Measurements from ENCODE around the gene VAV2.
A peak's percentile ranks its signal among the peaks of the same experiment; 100 is the strongest.

Gene VAV2

GRCh38 chr9:133981958-133982681 lies 10.0 kb downstream of the VAV2 start:
- no peaks in the 10 kb centered on the region for H3K36me3 Mint-ChIP-seq (ENCODE audit: low read depth)
- no peaks in the 10 kb centered on the region for H3K9me3 Mint-ChIP-seq
- H3K27ac Mint-ChIP-seq = no peak overlapping the region
- no peak for DNase-seq
- H3K27me3 Mint-ChIP-seq (ENCODE audit: low read depth, poor library complexity) = peaks cover 3% of the 10 kb centered on the region
- H3K4me1 Mint-ChIP-seq = peaks cover 79% of the 10 kb centered on the region
- H3K4me3 Mint-ChIP-seq = no peak overlapping the region
- no peak for TF ChIP-seq CTCF (IDR thresholded peaks at IDR 0.05)

- no peaks in the 10 kb centered on the region for H3K36me3 Mint-ChIP-seq (ENCODE audit: low read depth)
- no peak overlapping the region for H3K27ac Mint-ChIP-seq
- DNase-seq = no peak
- H3K4me1 Mint-ChIP-seq = peaks cover 76% of the 10 kb centered on the region
- TF ChIP-seq CTCF (IDR thresholded peaks at IDR 0.05) = no peak
- peaks cover 3% of the 10 kb centered on the region for H3K27me3 Mint-ChIP-seq (ENCODE audit: low read depth, poor library complexity)
- H3K9me3 Mint-ChIP-seq = no peaks in the 10 kb centered on the region
- no peak overlapping the region for H3K4me3 Mint-ChIP-seq
These were observed 10.6 kb downstream of the VAV2 start for GRCh38 chr9:133981589-133981957.

DNA sequence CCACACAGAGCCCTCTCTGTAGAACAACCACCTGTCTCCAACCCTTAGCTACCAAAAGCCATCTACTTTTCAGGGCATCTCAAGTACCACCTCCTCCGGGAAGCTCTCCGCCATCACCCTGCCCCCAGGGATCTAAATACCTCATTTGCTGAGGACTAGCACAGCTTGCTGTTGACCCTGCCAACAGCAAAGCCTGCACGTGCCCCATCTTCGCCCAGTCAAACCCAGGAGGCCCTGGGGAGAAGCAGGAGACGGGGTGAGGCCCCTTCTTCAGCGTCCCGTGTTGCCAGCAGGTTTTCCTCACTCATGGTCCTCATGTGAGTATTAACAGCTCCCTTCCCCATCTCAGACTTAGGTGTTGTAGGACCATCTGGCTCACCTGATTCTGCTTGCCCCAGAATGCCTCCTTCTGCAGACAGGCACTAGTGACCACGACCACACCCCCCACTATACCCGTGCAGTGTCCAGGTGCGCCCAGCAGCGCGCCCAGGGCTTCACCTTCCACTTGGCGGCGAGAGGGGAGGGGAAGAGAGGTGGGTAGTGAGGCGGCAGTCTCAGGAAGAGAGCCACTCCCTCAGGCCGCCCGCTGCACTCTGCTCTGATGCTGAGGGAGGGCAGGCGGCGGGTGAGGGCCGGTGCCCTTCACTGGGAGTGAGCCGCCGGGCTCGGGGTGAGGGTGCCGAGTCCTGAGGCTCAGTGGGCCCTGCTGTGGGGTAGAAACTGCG lies 11.1 kb downstream of the VAV2 start:
- DNase-seq = no peak
- H3K27me3 Mint-ChIP-seq (ENCODE audit: low read depth, poor library complexity) = no peaks in the 10 kb centered on the region
- H3K36me3 Mint-ChIP-seq (ENCODE audit: low read depth) = no peaks in the 10 kb centered on the region
- no peak overlapping the region for H3K27ac Mint-ChIP-seq
- H3K9me3 Mint-ChIP-seq = no peaks in the 10 kb centered on the region
- TF ChIP-seq CTCF (IDR thresholded peaks at IDR 0.05) = no peak
- H3K4me1 Mint-ChIP-seq = peaks cover 70% of the 10 kb centered on the region
- H3K4me3 Mint-ChIP-seq = no peak overlapping the region

- Mint-ChIP-seq H3K36me3 (ENCODE audit: low read depth) (no peaks in the 10 kb centered on the region), H3K9me3 (no peaks in the 10 kb centered on the region)
- no peak for TF ChIP-seq CTCF (IDR thresholded peaks at IDR 0.05)
These were observed 11.9 kb downstream of the VAV2 start for GRCh38 chr9:133979921-133980863.

GRCh38 chr9:133979273-133979920 lies 12.7 kb downstream of the VAV2 start:
- H3K36me3 Mint-ChIP-seq (ENCODE audit: low read depth) = no peaks in the 10 kb centered on the region
- H3K27me3 Mint-ChIP-seq (ENCODE audit: low read depth, poor library complexity) = no peaks in the 10 kb centered on the region
- peak overlapping the region; percentile 84 for H3K27ac Mint-ChIP-seq
- TF ChIP-seq CTCF (IDR thresholded peaks at IDR 0.05) = no peak
- no peaks in the 10 kb centered on the region for H3K9me3 Mint-ChIP-seq
- H3K4me3 Mint-ChIP-seq = no peak overlapping the region
- DNase-seq = peak; percentile 57
- peaks cover 78% of the 10 kb centered on the region for H3K4me1 Mint-ChIP-seq

More at GRCh38 chr9:133979921-133980863, 11.9 kb downstream of the VAV2 start:
- Mint-ChIP-seq H3K27me3 (ENCODE audit: low read depth, poor library complexity) (no peaks in the 10 kb centered on the region), H3K4me1 (peaks cover 71% of the 10 kb centered on the region), H3K27ac (peak overlapping the region; percentile 84), H3K4me3 (no peak overlapping the region)
- DNase-seq = no peak
